Measurements from ENCODE around the gene LIMS1.

The LIMS1 gene

GRCh38 chr2:108575132-108575966, 41.1 kb downstream of the LIMS1 start:
- no peaks in the 10 kb centered on the region for H3K9me3 ChIP-seq (ENCODE audit: low read depth, low read length)
- H3K36me3 ChIP-seq (ENCODE audit: insufficient read depth, low read length): no peaks in the 10 kb centered on the region
- H3K9ac ChIP-seq (ENCODE audit: insufficient read length): no peak overlapping the region
- H3K4me3 ChIP-seq: no peak overlapping the region
- DNase-seq (ENCODE audit: low read depth, low spot score): no peak
- H3K27ac ChIP-seq: no peak overlapping the region
- TF ChIP-seq EZH2 (IDR thresholded peaks at IDR 0.05) (no peak), POLR2AphosphoS5 (IDR thresholded peaks at IDR 0.05; ENCODE audit: borderline replicate concordance, low read depth, low read length) (no peak), FOXP2 (optimal IDR thresholded peaks at IDR 0.05; ENCODE audit: control extremely low read depth, extremely low read length, insufficient read depth) (no peak)

DNA sequence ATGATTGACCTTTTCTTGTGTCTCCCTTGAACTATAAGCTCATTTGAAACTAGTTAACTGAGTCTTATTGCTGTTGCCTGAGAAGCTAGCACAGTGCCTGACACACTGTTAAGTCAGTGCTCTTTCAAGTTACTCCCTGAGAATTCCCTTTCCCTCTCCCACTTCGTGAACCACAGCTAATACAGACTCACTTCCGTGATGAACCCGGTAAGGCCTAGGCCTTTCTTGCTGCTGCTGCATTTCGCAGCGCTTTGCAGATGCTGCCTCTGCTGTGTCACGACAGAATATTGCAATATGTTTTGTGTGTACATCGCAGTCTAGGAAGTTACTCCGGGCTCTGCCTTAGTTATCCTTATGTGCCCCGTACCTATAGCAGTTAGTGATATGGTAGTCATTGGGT, 42.8 kb downstream of the LIMS1 start:
- H3K36me3 ChIP-seq (ENCODE audit: insufficient read depth, low read length): no peaks in the 10 kb centered on the region
- H3K27ac ChIP-seq: no peak overlapping the region
- TF ChIP-seq POLR2AphosphoS5 (IDR thresholded peaks at IDR 0.05; ENCODE audit: borderline replicate concordance, low read depth, low read length) (no peak), FOXP2 (optimal IDR thresholded peaks at IDR 0.05; ENCODE audit: control extremely low read depth, extremely low read length, insufficient read depth) (no peak), EZH2 (IDR thresholded peaks at IDR 0.05) (no peak)

GRCh38 chr2:108579623-108580022, 45.4 kb downstream of the LIMS1 start:
- no peak for DNase-seq (ENCODE audit: low read depth, low spot score)
- Histone ChIP-seq H3K4me3 (no peak overlapping the region), H3K27ac (no peak overlapping the region), H3K9me3 (ENCODE audit: low read depth, low read length) (no peaks in the 10 kb centered on the region), H3K36me3 (ENCODE audit: insufficient read depth, low read length) (no peaks in the 10 kb centered on the region), H3K9ac (ENCODE audit: insufficient read length) (no peak overlapping the region)
- TF ChIP-seq FOXP2 (optimal IDR thresholded peaks at IDR 0.05; ENCODE audit: control extremely low read depth, extremely low read length, insufficient read depth): no peak
- TF ChIP-seq EZH2 (IDR thresholded peaks at IDR 0.05): no peak
- TF ChIP-seq POLR2AphosphoS5 (IDR thresholded peaks at IDR 0.05; ENCODE audit: borderline replicate concordance, low read depth, low read length): no peak

More for the DNA sequence above, 42.8 kb downstream of the LIMS1 start:
- no peak overlapping the region for H3K9ac ChIP-seq (ENCODE audit: insufficient read length)
- H3K9me3 ChIP-seq (ENCODE audit: low read depth, low read length): no peaks in the 10 kb centered on the region
- no peak for DNase-seq (ENCODE audit: low read depth, low spot score)
- no peak overlapping the region for H3K4me3 ChIP-seq

DNA sequence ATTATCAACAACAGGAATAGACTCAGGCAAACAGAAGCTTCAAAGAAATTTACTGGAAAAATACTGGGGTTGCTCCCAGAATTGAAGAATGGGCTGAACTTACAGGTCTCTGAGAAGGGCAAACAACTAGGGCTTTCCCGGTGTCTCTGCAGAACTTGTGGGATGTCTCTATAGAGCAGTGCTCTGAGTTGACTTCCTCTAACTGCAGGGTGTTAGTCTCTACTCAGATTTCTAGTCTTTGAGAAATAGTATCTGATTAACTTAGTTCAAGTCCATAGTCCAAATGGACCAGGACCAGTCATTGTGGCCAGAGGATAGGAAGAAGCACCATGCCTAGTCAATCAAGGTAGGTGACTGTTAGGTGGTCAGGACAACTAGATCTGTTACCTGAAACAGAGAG, 45.8 kb downstream of the LIMS1 start:
- no peaks in the 10 kb centered on the region for H3K9me3 ChIP-seq (ENCODE audit: low read depth, low read length)
- no peak for TF ChIP-seq POLR2AphosphoS5 (IDR thresholded peaks at IDR 0.05; ENCODE audit: borderline replicate concordance, low read depth, low read length)
- TF ChIP-seq EZH2 (IDR thresholded peaks at IDR 0.05): no peak
- TF ChIP-seq FOXP2 (optimal IDR thresholded peaks at IDR 0.05; ENCODE audit: control extremely low read depth, extremely low read length, insufficient read depth): no peak
- no peak for DNase-seq (ENCODE audit: low read depth, low spot score)
- no peak overlapping the region for H3K4me3 ChIP-seq
- no peak overlapping the region for H3K9ac ChIP-seq (ENCODE audit: insufficient read length)
- H3K27ac ChIP-seq: no peak overlapping the region
- no peaks in the 10 kb centered on the region for H3K36me3 ChIP-seq (ENCODE audit: insufficient read depth, low read length)

DNA sequence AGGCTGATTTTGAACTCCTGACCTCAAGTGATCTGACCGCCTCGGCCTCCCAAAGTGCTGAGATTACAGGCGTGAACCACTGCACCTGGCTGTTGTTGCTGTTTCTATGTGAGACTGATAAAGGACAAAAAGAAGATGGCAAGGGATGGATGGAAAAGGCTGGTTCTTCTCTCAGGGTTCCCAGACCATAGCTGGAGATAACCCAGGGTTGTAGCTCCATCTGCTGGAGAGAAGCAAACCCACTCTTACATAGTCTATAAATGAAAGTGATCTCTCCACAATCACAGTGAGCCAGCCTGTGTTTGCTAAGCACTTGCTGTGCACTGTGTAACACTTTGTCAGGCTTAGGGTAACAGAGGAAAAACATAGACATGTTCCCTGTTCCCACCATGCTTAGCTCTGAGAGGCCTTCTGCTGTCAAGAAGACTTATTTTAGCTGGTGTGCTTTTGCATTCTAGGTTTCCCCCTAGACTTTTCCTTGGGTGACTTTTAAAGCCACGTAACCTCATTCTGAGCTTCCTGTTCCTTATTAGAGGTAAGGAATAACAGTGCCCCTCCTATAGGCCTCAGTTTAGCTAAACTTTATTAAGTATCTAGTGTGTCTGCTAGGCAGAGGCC, 49.7 kb downstream of the LIMS1 start:
- Histone ChIP-seq H3K36me3 (ENCODE audit: insufficient read depth, low read length) (no peaks in the 10 kb centered on the region), H3K9ac (ENCODE audit: insufficient read length) (no peak overlapping the region), H3K4me3 (no peak overlapping the region), H3K9me3 (ENCODE audit: low read depth, low read length) (no peaks in the 10 kb centered on the region), H3K27ac (no peak overlapping the region)
- peak; percentile 39 for DNase-seq (ENCODE audit: low read depth, low spot score)
- TF ChIP-seq EZH2 (IDR thresholded peaks at IDR 0.05) (no peak), POLR2AphosphoS5 (IDR thresholded peaks at IDR 0.05; ENCODE audit: borderline replicate concordance, low read depth, low read length) (no peak), FOXP2 (optimal IDR thresholded peaks at IDR 0.05; ENCODE audit: control extremely low read depth, extremely low read length, insufficient read depth) (no peak)

DNA sequence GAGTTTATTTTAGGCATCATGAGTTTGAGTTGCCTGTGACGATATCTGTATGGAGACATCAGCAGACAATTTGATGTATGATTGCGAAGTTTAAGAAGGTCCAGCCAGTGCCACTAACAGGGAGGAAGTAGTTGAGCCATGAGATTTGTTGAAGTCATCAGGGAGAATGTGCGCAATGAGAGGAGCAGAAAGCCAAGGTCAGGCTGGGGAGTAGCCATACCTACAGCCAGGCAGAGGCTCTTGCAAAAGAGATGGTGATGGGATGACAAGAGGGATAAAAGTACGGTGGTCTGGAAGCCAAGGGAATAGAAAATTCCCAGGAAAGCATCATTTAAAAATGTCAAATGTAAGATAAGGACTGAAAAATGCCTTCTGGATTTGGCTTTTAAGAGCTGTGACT, 51.2 kb downstream of the LIMS1 start:
- Histone ChIP-seq H3K36me3 (ENCODE audit: insufficient read depth, low read length) (no peaks in the 10 kb centered on the region), H3K9ac (ENCODE audit: insufficient read length) (no peak overlapping the region), H3K27ac (no peak overlapping the region), H3K9me3 (ENCODE audit: low read depth, low read length) (no peaks in the 10 kb centered on the region), H3K4me3 (no peak overlapping the region)
- no peak for TF ChIP-seq FOXP2 (optimal IDR thresholded peaks at IDR 0.05; ENCODE audit: control extremely low read depth, extremely low read length, insufficient read depth)
- no peak for TF ChIP-seq POLR2AphosphoS5 (IDR thresholded peaks at IDR 0.05; ENCODE audit: borderline replicate concordance, low read depth, low read length)
- no peak for TF ChIP-seq EZH2 (IDR thresholded peaks at IDR 0.05)
- no peak for DNase-seq (ENCODE audit: low read depth, low spot score)

DNA sequence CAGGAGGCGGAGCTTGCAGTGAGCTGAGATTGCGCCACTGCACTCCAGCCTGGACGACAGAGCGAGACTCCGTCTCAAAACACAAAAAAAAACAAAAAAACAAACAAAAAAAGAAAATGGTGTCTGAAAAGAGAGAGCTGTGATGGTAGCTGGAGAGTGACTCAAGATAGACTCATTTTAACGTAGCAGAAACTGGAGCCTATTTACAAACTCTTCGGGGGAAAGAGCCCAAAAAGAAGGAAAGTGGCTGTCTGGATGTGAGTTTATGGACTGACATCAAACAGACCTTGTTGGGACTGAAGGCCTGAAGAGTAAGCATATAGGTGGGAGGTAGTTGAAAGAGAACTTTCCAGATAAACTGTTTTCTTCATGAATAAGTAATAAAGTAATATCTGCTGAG, 51.8 kb downstream of the LIMS1 start:
- TF ChIP-seq FOXP2 (optimal IDR thresholded peaks at IDR 0.05; ENCODE audit: control extremely low read depth, extremely low read length, insufficient read depth) (no peak), EZH2 (IDR thresholded peaks at IDR 0.05) (no peak), POLR2AphosphoS5 (IDR thresholded peaks at IDR 0.05; ENCODE audit: borderline replicate concordance, low read depth, low read length) (no peak)
- H3K27ac ChIP-seq: no peak overlapping the region
- DNase-seq (ENCODE audit: low read depth, low spot score): no peak
- no peak overlapping the region for H3K9ac ChIP-seq (ENCODE audit: insufficient read length)
- H3K4me3 ChIP-seq: no peak overlapping the region
- no peaks in the 10 kb centered on the region for H3K9me3 ChIP-seq (ENCODE audit: low read depth, low read length)
- H3K36me3 ChIP-seq (ENCODE audit: insufficient read depth, low read length): no peaks in the 10 kb centered on the region

- H3K36me3 ChIP-seq (ENCODE audit: insufficient read depth, low read length): no peaks in the 10 kb centered on the region
- H3K27ac ChIP-seq: no peak overlapping the region
- no peak overlapping the region for H3K4me3 ChIP-seq
- H3K9me3 ChIP-seq (ENCODE audit: low read depth, low read length): no peaks in the 10 kb centered on the region
- DNase-seq (ENCODE audit: low read depth, low spot score): no peak
- no peak overlapping the region for H3K9ac ChIP-seq (ENCODE audit: insufficient read length)
- TF ChIP-seq FOXP2 (optimal IDR thresholded peaks at IDR 0.05; ENCODE audit: control extremely low read depth, extremely low read length, insufficient read depth) (no peak), EZH2 (IDR thresholded peaks at IDR 0.05) (no peak), POLR2AphosphoS5 (IDR thresholded peaks at IDR 0.05; ENCODE audit: borderline replicate concordance, low read depth, low read length) (no peak)
Measured at GRCh38 chr2:108586631-108587030, 52.4 kb downstream of the LIMS1 start.
